NCI-H2171 (cell line): ENCODE measurements around the gene NPEPL1.
"Not testable (repeated sequence)": the region's sequence is repeated elsewhere in the genome, so short reads cannot be mapped to it uniquely, and the experiment has no call there.

Experiments
- DNase-seq: peaks from one replicate; lab custom pipeline; 2025; lab: John Stamatoyannopoulos, UW

NPEPL1 gene

DNA sequence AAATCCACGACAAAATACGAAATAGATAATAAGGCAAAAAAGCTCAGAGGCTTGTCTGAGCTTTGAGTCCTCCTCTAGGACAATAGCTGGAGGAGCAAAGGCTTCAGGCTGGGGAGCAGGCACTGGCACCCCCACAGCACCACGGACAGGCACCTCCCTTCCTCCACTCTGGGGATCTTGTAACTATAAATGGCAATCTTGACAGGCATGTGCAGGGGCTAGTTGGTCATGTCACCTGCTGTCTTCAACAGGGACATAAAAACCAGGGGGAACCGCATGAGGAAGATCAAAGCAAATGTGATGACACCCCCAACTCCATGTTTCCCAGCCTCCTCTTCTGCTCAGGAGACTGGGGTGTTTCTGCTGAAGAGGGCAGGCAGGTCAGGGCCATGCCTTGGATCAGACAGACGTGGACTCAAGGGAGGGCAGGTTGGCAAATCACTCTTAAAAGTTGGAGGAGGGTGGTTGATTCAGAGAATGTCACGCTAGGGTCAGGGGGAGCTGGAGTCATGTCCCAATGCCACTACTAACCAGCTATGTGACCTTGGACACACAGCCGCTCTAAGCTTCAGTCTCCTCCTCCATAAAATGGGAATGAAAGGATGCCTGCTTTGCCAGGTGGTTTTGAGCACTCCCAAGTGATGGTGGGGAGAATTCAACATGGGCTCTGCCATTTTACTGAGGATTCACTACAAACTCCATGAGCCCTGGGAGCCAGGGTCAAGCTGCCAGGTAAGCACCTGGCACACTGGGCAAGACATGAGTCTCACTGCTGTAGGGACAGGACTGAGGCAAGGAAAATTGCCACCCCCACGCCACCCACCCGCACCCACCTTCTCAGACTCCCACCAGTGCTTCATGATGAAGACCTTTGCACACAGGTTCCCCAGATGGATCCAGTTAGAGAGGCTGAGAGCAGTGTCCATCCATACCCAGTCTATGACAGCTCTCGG lies 48.0 kb downstream of the NPEPL1 start:
- no peak for DNase-seq

DNA sequence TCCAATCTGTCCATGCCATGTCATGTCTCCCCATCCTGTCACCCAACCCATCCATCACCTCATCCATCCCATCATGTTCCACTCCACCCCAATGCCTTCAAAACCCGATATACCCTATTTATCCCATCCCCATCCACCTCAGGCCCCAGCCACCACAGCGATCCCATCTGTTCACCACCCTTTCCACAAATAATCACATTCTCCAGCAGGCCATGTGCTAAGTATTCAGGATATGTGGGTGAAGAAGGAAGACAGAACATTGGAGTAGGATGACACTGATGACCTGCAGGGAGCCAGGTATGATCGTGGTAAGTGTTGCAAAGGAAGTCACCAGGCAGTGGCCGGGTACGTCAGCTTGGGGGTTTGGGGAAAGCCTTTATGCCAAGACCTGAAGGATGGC lies 48.8 kb downstream of the NPEPL1 start:
- DNase-seq: no peak

DNA sequence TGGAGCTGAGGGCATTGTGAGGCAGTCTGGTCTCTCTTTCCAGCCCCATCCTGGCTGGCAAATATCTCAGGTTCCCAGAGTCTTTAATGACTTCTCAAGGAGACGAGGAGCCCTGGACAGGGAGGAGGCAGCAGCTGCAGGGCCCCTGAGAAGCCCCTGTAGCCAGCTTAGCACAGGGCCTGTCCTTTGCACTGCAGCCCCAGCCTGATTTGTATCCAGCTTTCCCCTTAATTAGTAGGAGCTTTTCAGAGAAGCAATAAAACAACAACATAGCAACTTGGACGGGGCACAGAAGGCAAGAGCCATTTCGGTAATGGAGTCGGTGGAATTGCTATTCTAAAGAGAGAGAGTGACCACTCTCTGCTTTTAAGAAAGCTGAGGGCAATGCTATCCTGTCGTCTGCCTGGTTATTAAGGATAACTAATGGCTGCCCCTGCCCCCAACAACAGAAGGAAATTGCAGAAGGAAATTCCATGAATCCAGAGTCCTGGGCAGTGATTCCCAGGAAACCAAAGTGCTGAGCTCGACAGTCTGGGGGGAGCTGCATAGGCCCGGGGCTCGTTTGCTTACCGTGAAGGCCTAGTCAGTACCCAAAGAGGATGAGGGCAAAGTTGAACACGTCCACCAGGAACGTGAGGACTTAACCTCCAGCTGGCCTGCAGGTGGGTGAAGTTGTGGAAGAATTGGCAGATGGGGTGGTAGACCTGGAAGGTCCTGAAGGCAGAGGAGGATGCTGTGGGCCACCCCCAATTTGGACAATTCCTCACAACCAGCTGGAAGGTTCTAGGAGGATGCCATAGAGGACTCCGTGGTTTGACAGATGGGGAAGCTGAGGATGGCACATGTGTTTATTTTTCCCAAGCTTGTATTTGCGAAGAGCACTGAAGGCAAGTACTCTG lies 50.3 kb downstream of the NPEPL1 start:
- no peak for DNase-seq

DNA sequence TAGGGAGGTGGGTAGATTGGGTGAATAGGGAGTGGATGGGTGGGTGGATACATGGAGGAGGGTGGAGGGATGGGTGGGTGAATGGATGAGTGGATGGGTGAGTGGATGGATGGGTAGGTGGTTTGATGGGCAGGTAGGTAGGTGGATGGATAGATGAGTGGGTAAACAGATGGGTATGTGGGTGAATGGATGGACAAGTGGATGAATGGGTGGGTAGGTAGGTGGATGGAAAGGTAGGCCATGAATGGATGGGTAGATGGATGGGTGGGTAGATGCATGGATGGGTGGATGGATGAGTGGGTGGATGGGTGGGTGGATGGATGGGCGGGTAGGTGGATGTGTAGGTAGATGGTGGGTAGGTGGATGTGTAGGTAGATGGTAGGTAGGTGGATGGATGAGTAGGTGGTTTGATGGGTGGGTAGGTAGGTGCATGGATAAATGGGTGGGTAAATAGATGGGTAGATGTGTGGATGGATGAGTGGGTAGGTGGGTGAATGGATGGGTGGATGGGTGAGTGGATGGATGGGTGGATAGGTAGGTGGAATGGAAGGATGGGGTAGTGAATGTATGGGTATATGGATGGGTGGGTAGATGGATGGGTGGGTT lies 51.4 kb downstream of the NPEPL1 start:
- no peak for DNase-seq

DNA sequence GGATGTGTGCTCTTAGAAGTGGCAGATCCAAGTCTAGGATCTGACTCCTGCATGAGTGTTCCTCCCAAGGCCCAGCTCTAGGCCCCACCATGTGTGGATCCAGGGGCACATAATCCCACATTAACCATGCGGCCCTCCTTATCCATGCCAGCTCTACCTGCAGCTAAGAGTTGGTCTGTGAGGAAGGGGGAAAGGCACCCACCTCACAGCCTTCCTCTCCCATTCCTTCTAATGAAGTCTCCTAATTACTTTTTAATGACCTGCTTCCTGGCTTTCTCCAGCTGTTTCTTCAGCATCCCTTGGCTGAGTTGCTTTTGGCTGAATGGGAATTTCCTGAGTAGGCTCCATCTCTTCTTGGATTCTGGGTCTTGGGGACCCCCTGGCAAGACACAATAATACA lies 52.2 kb downstream of the NPEPL1 start:
- no peak for DNase-seq

DNA sequence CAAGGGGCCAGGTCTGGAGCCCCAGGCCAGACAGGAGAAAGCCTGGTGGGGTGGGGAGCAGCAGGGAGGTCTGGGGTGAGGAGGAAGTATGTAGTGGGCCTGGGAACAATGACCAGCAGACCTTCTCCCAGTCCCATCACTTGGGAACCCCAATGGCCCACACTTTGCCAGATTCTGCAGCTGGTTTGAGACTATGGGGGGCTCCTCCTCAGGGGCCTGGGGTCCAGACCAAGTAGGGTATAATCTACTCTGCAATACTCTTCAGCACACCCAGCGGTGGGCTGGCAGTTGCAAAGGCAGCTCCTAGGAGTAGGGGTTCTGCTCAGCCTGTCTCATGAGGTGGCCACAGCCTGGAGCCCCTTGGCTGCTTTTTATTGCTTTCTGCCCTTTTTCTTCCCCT lies 52.8 kb downstream of the NPEPL1 start:
- no peak for DNase-seq

DNA sequence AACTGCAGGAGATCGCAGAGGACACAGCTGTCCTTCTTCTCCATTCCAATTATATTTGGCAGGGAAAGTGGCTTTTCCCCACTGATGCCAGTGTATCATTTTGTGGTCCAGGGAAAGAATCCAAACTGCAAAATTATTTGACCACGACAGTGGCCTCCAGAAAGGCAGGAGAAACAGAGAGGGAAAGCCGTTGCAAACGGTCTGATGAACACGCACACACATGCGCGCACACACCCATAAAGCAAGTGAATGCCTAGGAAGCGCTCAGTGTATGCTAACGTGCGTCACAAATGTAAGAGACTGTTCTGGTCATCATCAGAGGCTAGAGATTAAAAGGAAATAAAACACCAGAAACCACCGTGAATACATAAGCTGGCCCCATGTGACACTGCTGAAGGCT lies 54.0 kb downstream of the NPEPL1 start:
- DNase-seq: no peak

DNA sequence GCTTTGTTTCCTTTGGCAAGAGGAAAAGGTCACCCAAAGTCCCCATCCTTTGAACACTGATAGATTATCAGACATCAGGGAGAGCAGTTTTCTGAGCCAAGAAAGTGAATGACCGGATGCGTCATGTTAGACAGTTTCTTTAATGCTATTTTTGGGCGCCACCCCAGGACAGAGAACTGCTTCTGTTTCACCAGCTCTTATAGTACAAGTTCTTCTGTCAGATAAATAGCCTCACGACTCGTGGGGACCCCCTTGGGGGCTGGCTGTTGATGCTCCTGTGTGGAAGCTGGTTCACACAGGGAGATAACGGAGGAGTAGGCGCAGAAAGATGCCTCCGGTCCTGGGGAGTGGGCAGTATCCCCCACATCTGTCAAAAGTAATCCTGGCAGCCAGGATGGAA lies 54.6 kb downstream of the NPEPL1 start:
- no peak for DNase-seq

DNA sequence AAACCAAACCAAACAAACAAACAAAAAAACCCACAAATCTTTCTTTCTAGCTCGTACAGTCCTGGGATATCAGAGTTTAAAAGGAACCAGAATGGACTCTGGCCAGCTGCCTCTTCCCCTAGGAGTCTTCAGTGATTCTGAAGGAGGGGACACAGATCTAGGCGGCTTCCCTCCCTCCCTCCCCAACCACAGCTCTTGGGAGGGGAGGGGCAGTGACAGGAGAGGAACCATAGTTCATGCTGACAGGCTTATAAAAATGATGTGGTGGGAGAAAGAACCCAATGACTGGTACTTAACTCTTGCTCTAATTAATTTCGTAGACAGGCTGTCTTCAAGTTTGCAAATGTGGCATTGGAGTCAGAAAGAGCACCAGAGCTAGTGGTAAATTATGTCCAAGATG lies 56.0 kb downstream of the NPEPL1 start:
- no peak for DNase-seq

DNA sequence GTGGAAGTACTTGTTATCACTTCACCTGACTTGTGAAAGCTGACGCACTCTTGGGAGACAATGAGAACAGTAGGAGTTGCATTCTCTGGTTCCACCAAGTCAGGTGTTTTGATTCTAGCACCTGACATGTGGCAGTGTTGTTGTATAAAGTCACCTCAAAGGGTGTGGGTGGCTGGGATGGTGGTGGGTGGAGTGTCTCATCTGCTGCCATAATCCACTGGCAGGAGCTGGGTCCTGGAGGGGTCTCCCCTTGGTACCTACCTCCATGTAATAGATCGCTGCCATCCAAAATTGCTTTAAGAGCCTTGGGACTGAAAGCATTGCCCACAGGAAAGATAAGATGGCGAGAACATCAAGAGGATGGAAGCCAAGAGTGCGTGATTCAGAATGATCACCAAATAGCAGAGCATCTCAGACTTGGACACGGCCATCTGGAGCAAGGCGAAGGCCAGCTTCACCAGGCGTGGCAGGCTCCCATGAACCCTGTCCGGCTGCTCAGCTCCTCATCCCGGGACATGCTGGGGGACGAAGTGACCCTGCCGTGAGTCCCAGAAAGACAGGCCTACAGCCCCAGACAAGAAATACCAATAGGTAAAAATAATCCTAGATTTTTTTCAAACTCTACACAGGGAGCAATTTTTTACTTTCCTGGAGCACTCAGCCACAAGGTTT lies 56.6 kb downstream of the NPEPL1 start:
- no peak for DNase-seq

DNA sequence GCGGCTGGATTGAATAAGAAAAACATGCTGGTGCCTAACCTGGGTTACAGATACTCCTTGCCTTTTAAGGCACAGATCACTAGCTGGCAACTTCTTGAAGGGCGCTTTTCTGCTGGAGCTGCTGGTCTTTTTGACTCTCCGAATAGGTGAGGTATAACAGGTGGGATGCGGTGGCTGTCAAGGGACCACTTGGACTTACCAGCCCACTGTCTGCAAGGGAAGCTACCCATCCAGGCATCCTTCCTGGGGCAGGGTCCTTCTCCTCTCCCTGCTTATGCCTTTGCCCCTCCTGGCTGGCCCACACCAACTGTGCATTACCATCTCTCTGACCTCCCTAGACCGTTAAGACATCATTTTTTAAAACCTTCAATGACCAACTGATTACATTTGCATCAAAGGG lies 57.4 kb downstream of the NPEPL1 start:
- DNase-seq: no peak

DNA sequence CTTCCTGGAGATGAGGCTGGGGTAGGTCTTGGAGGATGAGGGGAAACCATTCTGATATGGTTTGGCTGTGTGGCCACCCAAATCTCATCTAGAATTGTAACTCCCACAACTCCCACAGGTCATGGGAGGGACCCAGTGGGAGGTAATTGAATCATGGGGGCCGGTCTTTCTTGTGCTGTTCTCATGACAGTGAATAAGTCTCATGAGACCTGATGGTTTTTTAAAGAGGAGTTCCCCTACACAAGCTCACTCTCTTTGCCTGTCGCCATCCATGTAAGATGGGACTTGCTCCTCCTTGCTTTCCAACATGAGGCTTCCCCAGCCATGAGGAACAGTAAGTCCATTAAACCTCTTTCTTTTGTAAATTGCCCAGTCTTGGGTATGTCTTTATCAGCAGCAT lies 58.1 kb downstream of the NPEPL1 start:
- DNase-seq: not testable (repeated sequence)

DNA sequence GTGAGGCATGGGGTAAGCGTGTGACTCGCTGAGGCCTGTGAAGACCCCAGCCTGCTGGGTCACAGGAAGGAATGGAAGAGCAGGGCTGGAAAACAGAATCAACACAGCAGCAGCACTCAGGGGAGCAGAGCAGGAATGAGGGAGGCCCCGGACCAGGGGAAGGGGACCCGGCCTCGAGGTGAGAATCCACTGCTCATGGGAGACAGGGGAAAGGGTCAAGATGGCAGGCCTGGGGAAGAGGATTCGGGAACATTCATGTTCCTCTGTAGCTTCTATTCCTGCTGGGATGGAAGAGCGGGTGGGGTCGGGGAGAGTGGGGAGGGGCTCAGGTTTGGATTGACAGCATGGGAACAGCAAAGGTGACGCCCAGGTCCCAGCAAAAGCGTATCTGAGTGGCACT lies 59.4 kb downstream of the NPEPL1 start:
- no peak for DNase-seq

DNA sequence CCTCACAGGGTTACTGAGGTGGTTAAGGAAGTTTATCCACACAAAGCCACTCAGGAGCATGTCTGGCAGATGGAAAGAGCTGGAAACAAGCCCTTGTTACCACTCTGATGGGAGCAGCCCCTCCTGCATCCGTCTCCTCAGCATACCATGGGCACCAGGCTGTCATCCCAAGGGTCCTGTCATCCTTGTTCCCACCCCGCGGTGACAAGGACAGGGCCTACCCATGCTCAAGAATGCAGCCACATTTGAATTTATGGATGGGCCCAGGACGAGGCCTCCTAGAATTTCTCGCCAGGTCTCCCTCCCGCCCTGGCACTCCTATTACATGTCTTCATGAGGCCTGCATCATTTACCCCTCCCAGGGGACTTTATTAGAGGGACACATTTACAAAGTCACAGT lies 60.0 kb downstream of the NPEPL1 start:
- no peak for DNase-seq

DNA sequence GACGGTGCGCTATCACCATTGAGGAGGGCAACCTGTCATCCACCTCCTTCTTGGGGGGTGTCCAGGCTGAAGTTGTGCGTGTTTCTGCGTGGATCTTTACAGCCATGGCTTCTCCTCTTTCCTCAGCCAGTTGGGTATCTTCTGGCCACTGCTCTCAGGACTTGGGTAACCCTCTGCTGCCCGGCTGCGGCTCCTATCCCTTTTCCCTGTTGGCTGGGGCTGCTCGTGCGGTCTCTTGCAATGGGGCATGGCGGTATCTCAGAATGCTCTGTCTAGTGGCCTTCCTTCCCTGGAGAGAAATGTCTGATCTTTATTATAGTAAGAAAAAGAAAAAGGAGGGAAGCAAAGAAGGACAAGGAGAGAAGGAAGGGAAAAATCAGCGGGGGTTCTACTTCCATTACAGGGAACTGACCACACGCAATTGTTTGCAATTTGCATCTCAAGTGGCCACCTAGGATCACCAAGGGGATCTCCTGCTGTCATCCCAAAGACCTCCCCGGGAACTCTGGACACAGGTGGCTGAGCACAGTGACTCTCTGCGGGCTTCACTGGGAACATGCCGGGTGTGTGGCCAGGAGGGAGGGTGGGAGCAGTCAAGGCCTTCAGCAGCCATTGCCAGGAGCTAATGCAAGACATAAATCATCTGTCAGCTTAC lies 60.8 kb downstream of the NPEPL1 start:
- DNase-seq: no peak

DNA sequence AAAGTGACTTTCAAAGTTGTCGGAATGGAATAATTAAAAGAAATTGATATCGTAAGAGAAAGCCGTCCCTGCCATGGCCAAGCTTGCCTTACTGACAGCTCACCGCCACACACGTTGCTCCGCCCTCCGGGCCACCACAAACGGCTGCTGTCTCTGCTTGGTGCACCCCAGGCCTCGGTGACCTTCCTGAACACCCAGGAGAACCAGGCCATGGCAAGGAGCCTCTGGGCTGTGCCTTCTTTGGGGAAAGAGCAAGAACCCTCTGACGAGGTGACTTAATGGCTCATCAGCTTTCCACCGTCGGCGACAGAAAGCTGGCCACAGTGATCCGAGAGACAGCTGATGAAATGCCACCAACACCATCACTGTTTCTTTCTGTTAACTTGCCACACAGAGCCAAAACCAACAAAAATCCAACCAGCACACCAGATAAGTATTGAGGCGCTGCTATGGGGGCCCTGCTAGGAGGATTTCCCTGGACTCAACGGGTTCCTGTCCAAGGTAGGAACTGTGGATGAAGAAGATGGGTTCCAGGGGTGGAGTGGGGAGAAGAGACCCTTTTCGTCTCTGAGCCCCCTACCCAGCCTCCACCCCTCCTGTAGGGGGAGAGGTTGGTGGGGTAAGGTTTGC lies 61.4 kb downstream of the NPEPL1 start:
- no peak for DNase-seq

DNA sequence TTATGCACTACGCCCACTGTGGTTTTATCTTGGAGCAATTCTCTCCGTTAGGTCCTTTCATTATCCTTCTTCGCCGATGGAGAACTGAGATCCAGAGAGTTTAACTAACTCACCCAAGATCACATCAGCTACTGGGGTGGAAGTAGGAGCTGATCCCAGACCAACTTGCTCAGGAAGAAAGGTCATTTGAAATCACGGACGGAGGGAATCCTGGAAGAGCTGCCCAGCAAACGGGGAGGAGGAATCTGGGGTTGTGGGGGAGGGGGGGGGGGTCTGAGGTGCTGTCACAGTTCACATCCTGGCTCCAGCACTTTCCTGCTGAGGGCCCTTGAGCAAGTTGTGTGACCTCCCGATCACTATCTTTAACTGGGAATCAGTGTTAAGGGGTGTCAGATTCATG lies 62.0 kb downstream of the NPEPL1 start:
- no peak for DNase-seq

DNA sequence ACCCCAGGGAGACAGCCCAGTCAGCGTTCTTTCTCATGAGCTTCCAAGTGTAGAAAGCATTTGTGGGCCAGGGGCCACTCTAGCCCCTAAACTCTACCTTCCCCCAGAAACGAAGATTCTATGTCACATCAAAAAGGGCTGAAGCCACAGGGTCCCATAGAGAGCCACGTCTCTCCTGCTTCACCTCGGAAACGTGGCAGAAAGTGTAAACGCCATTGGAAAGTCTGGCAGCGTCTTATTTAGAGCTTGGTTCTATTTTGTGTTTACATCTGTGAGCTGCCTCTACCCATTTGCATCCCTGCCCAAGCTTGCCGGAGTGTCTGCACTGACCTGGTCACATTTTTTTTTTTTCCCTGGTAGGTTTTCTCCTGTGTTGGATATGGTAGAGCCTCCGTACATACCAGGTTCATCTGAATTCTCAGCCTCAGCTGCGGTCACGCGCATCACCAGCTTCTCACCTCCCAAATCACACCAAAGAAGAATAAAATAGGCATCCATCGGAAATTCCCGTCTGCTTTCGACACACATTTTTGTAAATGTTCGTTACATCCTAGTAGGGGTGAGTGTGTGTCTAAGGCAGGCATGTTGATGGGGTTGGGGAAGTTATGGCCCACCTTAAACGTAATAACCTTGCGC lies 62.6 kb downstream of the NPEPL1 start:
- no peak for DNase-seq

DNA sequence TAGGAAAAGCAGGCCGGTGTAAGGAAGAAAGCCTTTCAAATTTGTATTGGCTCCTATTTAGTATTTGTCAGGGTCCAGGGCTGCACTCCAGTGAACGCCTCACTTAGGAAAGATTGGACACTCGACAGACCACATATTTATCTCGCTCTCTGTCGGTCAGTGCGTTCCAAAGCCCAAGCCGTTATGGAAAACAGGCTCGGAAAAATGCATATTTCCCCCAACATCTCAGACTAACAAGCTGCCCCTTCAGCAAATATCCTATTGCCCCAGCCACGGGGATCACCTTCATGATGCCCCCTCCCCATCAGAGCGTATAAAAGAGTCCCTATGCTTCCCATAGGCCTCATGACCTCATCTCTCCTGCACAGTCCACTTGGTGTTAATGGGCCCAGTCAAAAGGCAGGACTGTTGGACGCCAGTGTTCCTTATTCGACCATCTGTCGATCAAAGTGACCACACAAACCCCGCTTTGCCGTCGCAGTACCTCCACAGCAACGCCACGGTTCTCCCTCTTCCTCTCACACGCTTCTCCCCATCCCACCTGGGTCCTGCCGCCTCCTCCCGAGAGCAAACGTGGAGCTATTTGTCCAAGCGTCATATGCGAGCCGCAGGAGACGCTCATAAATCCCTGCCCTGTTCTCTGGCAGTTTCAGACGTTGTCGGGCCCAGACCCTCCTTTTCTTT lies 63.3 kb downstream of the NPEPL1 start:
- no peak for DNase-seq

DNA sequence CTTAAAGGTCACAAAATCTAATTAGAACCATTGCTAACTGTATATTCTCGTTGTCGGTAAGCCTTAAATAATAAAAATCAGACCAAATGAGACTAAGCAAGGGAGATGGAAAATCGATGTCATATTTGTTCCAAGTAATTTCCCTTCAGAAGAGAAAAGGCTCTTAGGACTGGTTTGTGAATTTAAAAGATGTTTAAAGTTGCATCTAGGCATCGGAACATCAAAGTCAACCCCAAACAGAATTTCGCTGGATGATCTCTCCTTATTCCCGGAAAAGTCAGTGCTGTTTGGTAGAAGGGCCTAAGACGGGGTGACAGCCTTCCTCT lies 63.8 kb downstream of the NPEPL1 start:
- no peak for DNase-seq
